ENCODE data around the gene STAB1. TPM values are rescaled to one million over a fixed set of nuclear protein-coding genes. Genes with fewer than 3 reads are reported as not detected.

STAB1 gene
- total RNA-seq, 1 donor from 2014 or later, result 464 TPM

DNA sequence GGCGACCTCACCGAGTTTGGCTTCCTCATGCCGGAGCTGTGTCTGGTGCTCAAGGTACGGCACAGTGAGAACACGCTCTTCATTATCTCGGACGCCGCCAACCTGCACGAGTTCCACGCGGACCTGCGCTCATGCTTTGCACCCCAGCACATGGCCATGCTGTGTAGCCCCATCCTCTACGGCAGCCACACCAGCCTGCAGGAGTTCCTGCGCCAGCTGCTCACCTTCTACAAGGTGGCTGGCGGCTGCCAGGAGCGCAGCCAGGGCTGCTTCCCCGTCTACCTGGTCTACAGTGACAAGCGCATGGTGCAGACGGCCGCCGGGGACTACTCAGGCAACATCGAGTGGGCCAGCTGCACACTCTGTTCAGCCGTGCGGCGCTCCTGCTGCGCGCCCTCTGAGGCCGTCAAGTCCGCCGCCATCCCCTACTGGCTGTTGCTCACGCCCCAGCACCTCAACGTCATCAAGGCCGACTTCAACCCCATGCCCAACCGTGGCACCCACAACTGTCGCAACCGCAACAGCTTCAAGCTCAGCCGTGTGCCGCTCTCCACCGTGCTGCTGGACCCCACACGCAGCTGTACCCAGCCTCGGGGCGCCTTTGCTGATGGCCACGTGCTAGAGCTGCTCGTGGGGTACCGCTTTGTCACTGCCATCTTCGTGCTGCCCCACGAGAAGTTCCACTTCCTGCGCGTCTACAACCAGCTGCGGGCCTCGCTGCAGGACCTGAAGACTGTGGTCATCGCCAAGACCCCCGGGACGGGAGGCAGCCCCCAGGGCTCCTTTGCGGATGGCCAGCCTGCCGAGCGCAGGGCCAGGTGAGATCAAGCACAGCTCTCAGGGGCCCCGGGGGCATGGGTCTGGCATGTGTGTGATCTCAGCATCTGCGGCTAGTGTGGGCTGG is 7.1 kb upstream of the STAB1 start:
- DNase-seq, result no peak

GRCh38 chr3:52488746-52489145 is 6.4 kb upstream of the STAB1 start:
- DNase-seq, result no peak

- no peak for DNase-seq
Observed at GRCh38 chr3:52489453-52489852, 5.7 kb upstream of the STAB1 start.

- no peak for DNase-seq
Observed at GRCh38 chr3:52490035-52490938, 4.9 kb upstream of the STAB1 start.

GRCh38 chr3:52490939-52491526 is 4.1 kb upstream of the STAB1 start:
- peak; percentile 95 for DNase-seq

DNA sequence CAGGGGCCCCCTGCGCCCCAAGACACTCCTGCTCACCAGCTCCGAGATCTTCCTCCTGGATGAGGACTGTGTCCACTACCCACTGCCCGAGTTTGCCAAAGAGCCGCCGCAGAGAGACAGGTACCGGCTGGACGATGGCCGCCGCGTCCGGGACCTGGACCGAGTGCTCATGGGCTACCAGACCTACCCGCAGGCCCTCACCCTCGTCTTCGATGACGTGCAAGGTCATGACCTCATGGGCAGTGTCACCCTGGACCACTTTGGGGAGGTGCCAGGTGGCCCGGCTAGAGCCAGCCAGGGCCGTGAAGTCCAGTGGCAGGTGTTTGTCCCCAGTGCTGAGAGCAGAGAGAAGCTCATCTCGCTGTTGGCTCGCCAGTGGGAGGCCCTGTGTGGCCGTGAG is 3.1 kb upstream of the STAB1 start:
- no peak for DNase-seq

- DNase-seq, result no peak
Observed at GRCh38 chr3:52493232-52494017, 1.7 kb upstream of the STAB1 start.

- no peak for DNase-seq
Observed at GRCh38 chr3:52494445-52494844, 693 bp upstream of the STAB1 start.

- peak; percentile 87 for DNase-seq
Observed at GRCh38 chr3:52495777-52496602, 852 bp downstream of the STAB1 start.

DNA sequence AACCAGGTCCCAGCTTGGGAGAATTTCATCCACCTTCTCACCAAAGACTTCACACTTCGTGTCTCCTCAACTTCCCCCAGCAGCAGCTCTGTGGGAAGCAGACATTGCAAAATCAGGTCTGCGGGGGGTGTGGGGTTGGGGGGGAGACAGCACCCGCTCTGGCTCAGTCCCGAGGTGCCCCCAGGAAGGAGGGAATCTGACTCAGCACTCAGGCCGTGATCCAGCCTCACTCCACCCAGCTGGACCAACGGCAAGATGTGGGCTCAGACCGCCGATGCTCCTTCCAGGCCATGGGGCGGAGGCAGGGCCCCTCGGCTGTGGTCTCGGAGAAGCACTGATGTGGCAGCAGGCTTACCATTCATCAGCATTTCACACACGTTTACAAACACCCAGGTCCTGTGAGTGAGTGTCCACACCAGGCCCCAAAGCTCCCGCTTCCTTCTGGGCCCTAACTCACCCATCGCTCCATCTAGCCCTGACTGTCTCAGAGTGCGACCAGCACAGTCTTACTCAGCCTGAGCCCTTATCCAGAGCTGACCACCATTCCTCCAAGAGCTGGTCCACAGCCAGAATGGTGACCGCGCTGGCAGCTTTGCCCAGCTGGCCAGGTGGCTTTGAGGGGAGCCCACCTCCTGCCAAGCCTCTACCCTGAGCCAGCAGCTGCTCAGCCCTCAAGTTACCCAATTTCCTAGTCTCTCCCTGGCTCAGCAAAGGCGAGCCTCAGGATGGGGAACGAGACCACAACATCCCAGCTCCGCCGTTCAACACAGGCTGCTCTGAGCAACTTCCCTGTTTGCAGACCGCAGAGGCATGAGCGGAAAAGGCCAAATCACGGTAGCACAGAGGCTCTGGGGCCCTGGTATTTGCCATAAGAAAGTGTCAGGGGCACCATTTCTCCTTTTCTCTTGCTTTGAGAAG is 3.3 kb downstream of the STAB1 start:
- DNase-seq, result no peak

GRCh38 chr3:52501046-52501445 is 5.9 kb downstream of the STAB1 start:
- no peak for DNase-seq

DNA sequence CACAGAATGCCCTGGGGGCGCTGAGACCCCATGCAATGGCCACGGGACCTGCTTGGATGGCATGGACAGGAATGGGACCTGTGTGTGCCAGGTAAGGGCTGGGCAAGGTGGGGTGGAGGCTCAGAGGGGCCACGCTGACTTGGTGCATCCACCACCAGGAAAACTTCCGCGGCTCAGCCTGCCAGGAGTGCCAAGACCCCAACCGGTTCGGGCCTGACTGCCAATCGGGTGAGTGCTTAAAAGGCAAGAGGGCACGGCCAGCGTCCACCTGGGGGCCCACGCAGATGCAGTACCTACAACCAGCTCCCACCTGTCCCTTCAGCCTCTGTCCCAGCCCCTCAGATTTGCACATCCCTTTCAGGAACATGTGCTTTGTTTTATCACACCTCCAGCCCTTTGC is 6.9 kb downstream of the STAB1 start:
- no peak for DNase-seq

DNA sequence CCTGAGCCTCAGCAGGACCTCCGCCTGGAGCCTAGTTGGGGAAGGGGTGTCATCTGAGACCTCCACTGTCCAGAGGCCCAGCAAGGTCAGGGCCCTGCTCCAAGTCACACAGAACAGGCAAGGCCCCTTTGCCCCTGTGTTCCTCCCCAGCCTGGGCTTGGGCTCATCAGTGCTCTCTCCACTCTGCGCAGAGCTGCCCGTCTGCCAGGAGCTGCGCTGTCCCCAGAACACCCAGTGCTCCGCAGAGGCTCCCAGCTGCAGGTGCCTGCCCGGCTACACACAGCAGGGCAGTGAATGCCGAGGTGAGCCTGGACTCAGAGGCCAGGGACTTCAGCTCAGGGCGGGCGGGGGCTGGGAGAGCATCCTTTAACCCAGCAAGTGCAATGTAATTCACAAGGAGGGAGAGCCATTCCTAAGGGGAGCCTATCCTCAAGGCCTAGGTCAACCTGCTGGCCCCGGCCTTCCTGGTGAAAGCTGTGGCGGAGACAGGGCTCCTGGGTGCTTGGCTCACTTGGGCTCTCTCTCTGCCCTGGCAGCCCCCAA is 7.7 kb downstream of the STAB1 start:
- DNase-seq, result no peak

DNA sequence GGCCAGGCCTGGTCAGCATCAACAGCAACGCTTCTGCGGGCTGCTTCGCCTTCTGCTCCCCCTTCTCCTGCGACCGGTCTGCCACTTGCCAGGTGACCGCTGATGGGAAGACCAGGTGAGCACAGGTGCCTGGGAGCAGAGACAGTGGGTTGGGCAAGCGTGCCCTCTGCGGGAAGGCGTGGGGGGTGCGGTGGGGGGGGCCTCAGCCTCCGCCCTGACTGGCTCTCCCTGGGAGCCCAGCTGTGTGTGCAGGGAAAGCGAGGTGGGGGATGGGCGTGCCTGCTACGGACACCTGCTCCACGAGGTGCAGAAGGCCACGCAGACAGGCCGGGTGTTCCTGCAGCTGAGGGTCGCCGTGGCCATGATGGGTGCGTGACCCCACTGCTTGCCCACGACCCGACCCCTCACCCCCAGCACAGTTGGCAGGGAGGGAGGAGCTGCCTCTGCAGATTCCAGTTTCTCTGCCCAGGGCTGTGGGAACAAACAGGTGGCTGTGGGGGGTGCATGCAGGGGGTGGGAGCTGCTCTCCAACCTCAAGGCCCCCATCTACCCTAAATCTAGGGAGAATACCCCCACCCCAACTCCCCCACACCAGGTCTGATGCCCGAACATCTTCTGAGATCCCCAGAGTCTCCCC is 8.8 kb downstream of the STAB1 start:
- DNase-seq, result no peak

- DNase-seq, result no peak
Observed at GRCh38 chr3:52504977-52505376, 9.8 kb downstream of the STAB1 start.

DNA sequence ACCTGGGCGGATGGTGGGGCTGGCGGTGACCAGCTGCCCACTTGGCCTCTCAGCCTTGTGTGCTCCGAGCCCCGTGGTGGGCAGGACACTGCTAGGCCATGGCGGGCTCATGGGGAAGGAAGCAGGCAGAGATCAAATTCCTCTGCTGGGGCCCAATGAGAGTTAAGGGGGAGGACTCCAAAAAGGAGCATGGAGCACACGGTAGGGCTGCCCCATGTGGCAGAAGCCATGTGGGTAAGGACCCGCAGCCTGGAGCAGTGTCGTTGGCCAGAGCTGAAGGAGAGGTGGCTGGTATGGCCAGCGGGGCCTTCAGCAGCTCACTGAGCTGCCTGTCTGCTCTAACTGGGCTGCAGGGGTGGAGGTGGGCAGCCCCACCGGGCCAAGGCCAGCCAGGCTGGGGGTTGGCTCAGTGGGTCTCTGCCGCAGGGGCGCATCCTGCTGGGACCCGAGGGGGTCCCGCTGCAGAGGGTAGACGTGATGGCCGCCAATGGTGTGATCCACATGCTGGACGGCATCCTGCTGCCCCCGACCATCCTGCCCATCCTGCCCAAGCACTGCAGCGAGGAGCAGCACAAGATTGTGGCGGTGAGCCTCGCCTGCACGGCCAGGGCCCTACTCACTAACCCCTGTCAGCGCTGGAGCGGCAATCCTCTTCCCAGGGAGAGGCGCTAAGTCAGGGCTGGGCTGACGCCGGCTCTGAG is 11.3 kb downstream of the STAB1 start:
- no peak for DNase-seq

DNA sequence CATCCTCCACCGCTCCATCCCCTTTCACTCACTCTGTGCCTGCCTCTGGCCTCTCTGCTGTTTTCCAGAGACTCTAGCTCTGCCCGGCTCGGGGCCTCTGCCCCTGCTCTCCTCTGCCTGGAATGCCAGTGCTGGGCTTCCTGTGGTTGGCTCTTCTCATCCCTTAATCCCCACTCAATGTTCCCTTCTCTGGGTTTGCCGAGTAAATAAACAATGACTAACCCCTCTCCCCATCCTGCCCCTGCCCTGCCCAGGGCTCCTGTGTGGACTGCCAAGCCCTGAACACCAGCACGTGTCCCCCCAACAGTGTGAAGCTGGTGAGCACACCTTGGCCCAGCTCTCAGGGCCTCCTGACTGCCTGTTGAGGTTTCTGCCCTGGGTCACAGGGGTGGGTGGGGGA is 12.2 kb downstream of the STAB1 start:
- no peak for DNase-seq

DNA sequence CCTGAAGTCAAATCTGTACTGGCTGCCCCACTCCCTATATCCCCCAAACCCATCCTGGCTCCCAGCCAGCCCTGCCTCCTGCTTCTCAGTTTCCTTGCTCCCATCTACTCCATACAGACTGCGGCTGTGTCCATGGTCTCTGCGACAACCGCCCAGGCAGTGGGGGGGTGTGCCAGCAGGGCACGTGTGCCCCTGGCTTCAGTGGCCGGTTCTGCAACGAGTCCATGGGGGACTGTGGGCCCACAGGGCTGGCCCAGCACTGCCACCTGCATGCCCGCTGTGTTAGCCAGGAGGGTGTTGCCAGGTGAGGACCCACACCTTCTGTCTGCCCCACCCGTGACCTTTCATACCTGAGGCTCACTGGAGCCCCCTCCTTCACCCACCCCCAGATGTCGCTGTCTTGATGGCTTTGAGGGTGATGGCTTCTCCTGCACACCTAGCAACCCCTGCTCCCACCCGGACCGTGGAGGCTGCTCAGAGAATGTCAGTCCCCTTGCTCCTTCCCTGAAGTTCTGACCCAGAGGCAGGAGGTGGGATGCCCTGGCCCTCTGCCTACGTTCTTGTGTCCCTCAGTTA is 14.7 kb downstream of the STAB1 start:
- no peak for DNase-seq

DNA sequence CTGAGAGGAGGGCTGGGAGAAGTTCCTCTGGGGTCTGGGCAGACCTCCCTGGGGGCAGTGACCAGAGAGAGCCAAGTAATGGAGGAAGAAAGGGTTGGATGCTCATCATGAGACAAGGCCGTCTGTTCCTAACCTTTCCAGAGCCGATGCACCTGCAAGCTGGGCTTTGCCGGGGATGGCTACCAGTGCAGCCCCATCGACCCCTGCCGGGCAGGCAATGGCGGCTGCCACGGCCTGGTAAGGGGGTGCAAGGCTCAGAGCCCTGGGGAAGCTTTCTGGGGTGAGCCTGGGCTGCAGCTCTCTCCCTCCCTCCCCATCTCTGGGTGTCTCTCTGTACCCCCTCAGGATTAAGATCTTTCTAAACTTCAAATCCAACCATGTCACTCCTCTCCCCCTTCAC is 16.4 kb downstream of the STAB1 start:
- no peak for DNase-seq
